ENCODE data around the gene ADH7. TPM values are rescaled to one million over a fixed set of nuclear protein-coding genes. Genes with fewer than 3 reads are reported as not detected.

ADH7 gene
- total RNA-seq = not detected

DNA sequence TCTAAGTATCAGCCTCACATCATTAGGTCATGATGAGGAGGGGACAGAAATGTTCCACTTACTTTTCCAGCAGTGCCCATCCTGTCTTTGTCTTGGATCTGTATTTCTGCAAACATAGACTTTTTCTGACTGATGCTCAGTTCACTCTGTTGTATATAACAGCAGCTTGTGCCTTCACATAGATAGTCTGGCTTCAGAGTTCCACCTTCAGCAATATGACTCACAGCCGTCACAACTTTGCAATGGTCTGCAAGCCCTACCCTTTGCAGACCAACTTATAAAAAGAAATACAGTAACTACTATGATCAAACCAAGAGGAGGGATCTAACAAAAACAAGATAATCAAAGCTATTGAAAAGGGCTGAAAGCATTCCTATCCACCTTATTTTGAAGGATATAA is at the start of gene ADH7:
ADH7 (minus strand) TSS at position 189 of the 400 bp plus-strand sequence; CDS start at position 80, 109 bp downstream.

Other genes with a start within 250 kb of the ADH7 start
- gene ADH6, start 216.1 kb downstream of the ADH7 start, total RNA-seq = not detected
- gene ADH1A, start 144.4 kb downstream of the ADH7 start, total RNA-seq = not detected
- gene ADH1B, start 113.9 kb downstream of the ADH7 start, total RNA-seq = under 1 TPM in 1 of 2 donors, not detected in 1; under 0.01 TPM
- not detected for gene ADH1C, start 82.6 kb downstream of the ADH7 start, total RNA-seq
- gene C4orf17, start 75.7 kb upstream of the ADH7 start, total RNA-seq = not detected
- 10 to 100 TPM in 1 of 2 donors, 1 to 10 TPM in 1; 5.3 to 16.5 TPM for gene TRMT10A, start 128.7 kb upstream of the ADH7 start, total RNA-seq
- 1 to 10 TPM in 1 of 2 donors, under 1 TPM in 1; under 0.01 to 1.4 TPM for gene MTTP, start 139.5 kb upstream of the ADH7 start, total RNA-seq
- gene C4orf54, start 222.5 kb upstream of the ADH7 start, total RNA-seq = 1 to 10 TPM in 1 of 2 donors, under 1 TPM in 1; 0.67 to 1.4 TPM

Data from melanocyte of skin (primary cell).